Neuronal stem cell (in vitro differentiated cells): ENCODE results near the gene CPVL.
A peak's percentile ranks its signal among the peaks of the same experiment; 100 is the strongest.

ENCODE experiments used
- DNase-seq: peaks from one replicate; pipeline ENCODE4 v3.0.0-alpha.2; 2013; ENCODE audit warnings: low spot score
- H2AFZ ChIP-seq: one replicate; pipeline ENCODE4 v1.6.1; 2013; ENCODE audit warnings: mild to moderate bottlenecking, low read length, inconsistent platforms
- H2AK5ac ChIP-seq: 2 replicates; pipeline ENCODE4 v1.6.1; 2013; ENCODE audit warnings: low read depth, mild to moderate bottlenecking, inconsistent platforms, low read length, moderate library complexity, mixed read lengths
- H2BK120ac ChIP-seq: 2 replicates; pipeline ENCODE4 v1.6.1; 2013; ENCODE audit warnings: low read depth, mild to moderate bottlenecking, inconsistent platforms, low read length, moderate library complexity, mixed read lengths
- H2BK12ac ChIP-seq: one replicate; pipeline ENCODE4 v1.6.1; 2013; ENCODE audit warnings: low read length, inconsistent platforms
- H2BK15ac ChIP-seq: 2 replicates; pipeline ENCODE4 v1.6.1; 2013; ENCODE audit warnings: mild to moderate bottlenecking, low read length, inconsistent platforms, mixed read lengths
- H2BK5ac ChIP-seq: one replicate; pipeline ENCODE4 v1.6.1; 2013; ENCODE audit warnings: inconsistent platforms, mild to moderate bottlenecking, low read length, moderate library complexity
- H3K14ac ChIP-seq: one replicate; pipeline ENCODE4 v1.6.1; 2013; ENCODE audit warnings: low read length, inconsistent platforms
- H3K18ac ChIP-seq: 2 replicates; pipeline ENCODE4 v1.6.1; 2013; ENCODE audit warnings: low read length, inconsistent platforms
- H3K23ac ChIP-seq: 2 replicates; pipeline ENCODE4 v1.6.1; 2013; ENCODE audit warnings: low read depth, mild to moderate bottlenecking, mixed read lengths, low read length, inconsistent platforms; ENCODE audit not compliant: poor library complexity
- H3K27ac ChIP-seq: replicated peaks from 3 replicates; pipeline ENCODE4 v1.5.1; 2013; ENCODE audit warnings: low read length, inconsistent platforms
- H3K27me3 ChIP-seq, 3 experiments: 2 replicates each; pipeline ENCODE4 v1.6.1; 2013; ENCODE audit warnings: low read length in 3 of 3, mild to moderate bottlenecking in 2 of 3, inconsistent platforms in 1 of 3, low read depth in 1 of 3, mixed read lengths in 1 of 3, moderate library complexity in 1 of 3; ENCODE audit not compliant: control insufficient read depth in 3 of 3, insufficient read depth in 3 of 3
- H3K36me3 ChIP-seq, 2 donors: replicated peaks in 1 of 2; 2 replicates each; pipeline ENCODE4 v1.6.1; 2013; ENCODE audit warnings: low read length in 2 of 2; ENCODE audit not compliant: control insufficient read depth in 2 of 2, insufficient read depth in 2 of 2
- H3K4ac ChIP-seq: 2 replicates; pipeline ENCODE4 v1.6.1; 2013; ENCODE audit warnings: inconsistent platforms, mild to moderate bottlenecking, low read length, moderate library complexity
- H3K4me1 ChIP-seq, 2 donors: 1 replicate in 1 of 2; 2 replicates in 1 of 2; pipeline ENCODE4 v1.6.1; 2013; ENCODE audit warnings: low read length in 2 of 2, low read depth in 1 of 2; ENCODE audit not compliant: control insufficient read depth in 2 of 2, insufficient read depth in 1 of 2
- H3K4me2 ChIP-seq: one replicate; pipeline ENCODE4 v1.6.1; 2013; ENCODE audit warnings: mild to moderate bottlenecking, low read length, inconsistent platforms; ENCODE audit not compliant: insufficient read depth, poor library complexity, severe bottlenecking
- H3K4me3 ChIP-seq, 2 donors: 2 replicates each; pipeline ENCODE4 v1.5.1; 2013; ENCODE audit warnings: low read length in 2 of 2, mild to moderate bottlenecking in 2 of 2, inconsistent platforms in 1 of 2, moderate library complexity in 1 of 2
- H3K79me1 ChIP-seq: one replicate; pipeline ENCODE4 v1.6.1; 2013; ENCODE audit warnings: low read depth, mild to moderate bottlenecking, inconsistent platforms, low read length, moderate library complexity
- H3K9ac ChIP-seq: one replicate; pipeline ENCODE4 v1.6.1; 2013; ENCODE audit warnings: mild to moderate bottlenecking, low read depth, low read length, inconsistent platforms; ENCODE audit not compliant: poor library complexity
- H3K9me3 ChIP-seq, 2 donors: replicated peaks in 1 of 2; 2 replicates each; pipeline versions ENCODE3 to v1.6.1; 2013; ENCODE audit warnings: low read length in 2 of 2, mild to moderate bottlenecking in 2 of 2, inconsistent platforms in 1 of 2, low read depth in 1 of 2, mixed read lengths in 1 of 2, moderate library complexity in 1 of 2; ENCODE audit not compliant: control insufficient read depth in 2 of 2, insufficient read depth in 1 of 2
- H4K8ac ChIP-seq: one replicate; pipeline ENCODE4 v1.6.1; 2013; ENCODE audit warnings: low read depth, mild to moderate bottlenecking, inconsistent platforms, low read length, moderate library complexity
- H4K91ac ChIP-seq: one replicate; pipeline ENCODE4 v1.6.1; 2013; ENCODE audit warnings: low read length, low read depth, mild to moderate bottlenecking, inconsistent platforms; ENCODE audit not compliant: poor library complexity
- WGBS, 2 donors: extraction: QIAGEN DNeasy Blood & Tissue Kit; methylation state at CpG; one replicate each; pipeline ENCODE4 v1.1.7; 2013; ENCODE audit warnings: missing lambda C conversion rate in 2 of 2, mixed read lengths in 1 of 2; ENCODE audit not compliant: insufficient read length in 2 of 2, insufficient replicate concordance in 1 of 2; ENCODE audit errors: extremely low coverage in 2 of 2; 5-methylcytosine and 5-hydroxymethylcytosine counted together

CPVL gene

DNA sequence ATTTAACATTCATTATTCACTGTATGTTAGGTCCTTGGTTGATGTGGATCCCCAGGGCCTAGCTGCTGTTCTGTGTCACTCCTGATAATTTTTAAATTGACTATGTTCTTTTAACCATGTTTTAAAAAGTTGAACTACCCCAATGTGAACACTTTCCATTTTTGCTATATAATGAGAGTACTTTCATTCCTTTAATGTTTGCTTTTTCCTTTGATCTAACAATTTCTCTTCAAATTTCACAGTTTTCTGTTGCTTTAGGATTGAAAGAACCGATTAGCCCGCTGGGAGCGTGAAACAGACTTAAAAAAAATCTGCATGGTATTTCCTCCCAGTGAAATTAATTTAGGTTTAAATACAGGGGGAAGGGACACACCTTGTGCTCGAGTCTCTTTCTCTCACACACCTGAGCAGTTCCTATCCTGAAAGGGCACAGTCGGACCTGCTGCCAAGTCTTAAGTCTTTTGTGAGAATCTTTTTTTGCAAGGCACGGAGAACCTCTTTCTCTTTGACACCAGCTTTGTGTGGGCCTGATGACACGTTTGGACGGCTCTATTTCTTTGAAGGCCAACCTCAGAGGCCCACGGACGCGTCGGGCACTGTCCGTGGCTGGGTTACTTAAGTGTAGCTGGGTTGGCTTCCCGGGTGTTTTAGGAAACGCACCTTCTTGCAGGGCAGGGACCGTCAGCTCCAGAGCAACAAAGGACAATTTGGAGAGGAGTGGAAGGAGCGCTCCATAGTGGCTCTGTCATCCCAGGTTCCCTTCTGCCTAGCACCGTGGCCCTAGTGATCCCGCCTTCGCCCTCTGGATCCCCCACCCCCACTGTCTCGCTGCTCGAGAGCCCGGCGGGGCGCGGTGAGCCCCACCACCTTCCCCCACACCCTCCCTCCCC, 47.2 kb upstream of the CPVL start:
- Histone ChIP-seq H2BK120ac (peak overlapping the region; percentile 40), H3K79me1 (no peaks in the 10 kb centered on the region), H2AFZ (peak overlapping the region; percentile 98), H2BK5ac (no peak overlapping the region), H3K9ac (no peak overlapping the region), H4K91ac (no peak overlapping the region), H3K18ac (peak overlapping the region; percentile 24), H3K23ac (no peak overlapping the region), H3K14ac (no peak overlapping the region), H2AK5ac (no peak overlapping the region), H3K9me3 (no peaks in the 10 kb centered on the region), H4K8ac (no peak overlapping the region), H3K27ac (no peak overlapping the region), H3K4ac (no peak overlapping the region), H3K27me3 (peaks cover 0 to 83% (median 27%) of the 10 kb centered on the region in 3 experiments), H3K4me1 (peaks cover 0 to 6% of the 10 kb centered on the region in 2 donors), H3K4me3 (peak overlapping the region; percentile 21 to 74), H2BK12ac (no peak overlapping the region), H3K36me3 (no peaks in the 10 kb centered on the region), H3K4me2 (peak overlapping the region; percentile 99), H2BK15ac (no peak overlapping the region)
- DNase-seq: peak; percentile 11
- WGBS, 2 donors: no CpG with 5 or more reads among the region's 26 CpGs

GRCh38 chr7:29192811-29193210, 46.5 kb upstream of the CPVL start:
- H3K4ac ChIP-seq: no peak overlapping the region
- no peaks in the 10 kb centered on the region for H3K79me1 ChIP-seq
- H3K9ac ChIP-seq: no peak overlapping the region
- H2BK120ac ChIP-seq: no peak overlapping the region
- no CpG with 5 or more reads among the region's 8 CpGs for WGBS, 2 donors
- no peak overlapping the region for H2BK5ac ChIP-seq
- DNase-seq: no peak
- no peak overlapping the region for H4K8ac ChIP-seq
- no peak overlapping the region for H3K14ac ChIP-seq
- no peak overlapping the region for H3K27ac ChIP-seq
- H3K4me1 ChIP-seq: peaks cover 0 to 6% of the 10 kb centered on the region in 2 donors
- no peak overlapping the region for H2BK12ac ChIP-seq
- no peak overlapping the region for H3K23ac ChIP-seq
- no peak overlapping the region for H3K4me3 ChIP-seq
- no peak overlapping the region for H2AFZ ChIP-seq
- H4K91ac ChIP-seq: no peak overlapping the region
- H3K18ac ChIP-seq: no peak overlapping the region
- H3K4me2 ChIP-seq: no peak overlapping the region
- H2AK5ac ChIP-seq: no peak overlapping the region
- H3K27me3 ChIP-seq: peaks cover 0 to 79% (median 27%) of the 10 kb centered on the region in 3 experiments
- no peak overlapping the region for H2BK15ac ChIP-seq
- no peaks in the 10 kb centered on the region for H3K36me3 ChIP-seq
- no peaks in the 10 kb centered on the region for H3K9me3 ChIP-seq

- Histone ChIP-seq H2AFZ (no peak overlapping the region), H4K91ac (no peak overlapping the region), H3K27me3 (peaks cover 0 to 74% (median 27%) of the 10 kb centered on the region in 3 experiments), H3K14ac (no peak overlapping the region), H3K4me2 (no peak overlapping the region), H3K27ac (no peak overlapping the region), H3K36me3 (no peaks in the 10 kb centered on the region), H2BK15ac (no peak overlapping the region), H3K9ac (no peak overlapping the region), H3K79me1 (no peaks in the 10 kb centered on the region), H2AK5ac (no peak overlapping the region), H3K4ac (no peak overlapping the region), H2BK5ac (no peak overlapping the region), H2BK120ac (no peak overlapping the region), H4K8ac (no peak overlapping the region), H2BK12ac (no peak overlapping the region), H3K9me3 (no peaks in the 10 kb centered on the region), H3K23ac (no peak overlapping the region), H3K4me1 (peaks cover 0 to 6% of the 10 kb centered on the region in 2 donors), H3K18ac (no peak overlapping the region), H3K4me3 (no peak overlapping the region)
- no peak for DNase-seq
- no CpG with 5 or more reads among the region's 1 CpG for WGBS, 2 donors
These were observed 46.0 kb upstream of the CPVL start for GRCh38 chr7:29192323-29192722.

DNA sequence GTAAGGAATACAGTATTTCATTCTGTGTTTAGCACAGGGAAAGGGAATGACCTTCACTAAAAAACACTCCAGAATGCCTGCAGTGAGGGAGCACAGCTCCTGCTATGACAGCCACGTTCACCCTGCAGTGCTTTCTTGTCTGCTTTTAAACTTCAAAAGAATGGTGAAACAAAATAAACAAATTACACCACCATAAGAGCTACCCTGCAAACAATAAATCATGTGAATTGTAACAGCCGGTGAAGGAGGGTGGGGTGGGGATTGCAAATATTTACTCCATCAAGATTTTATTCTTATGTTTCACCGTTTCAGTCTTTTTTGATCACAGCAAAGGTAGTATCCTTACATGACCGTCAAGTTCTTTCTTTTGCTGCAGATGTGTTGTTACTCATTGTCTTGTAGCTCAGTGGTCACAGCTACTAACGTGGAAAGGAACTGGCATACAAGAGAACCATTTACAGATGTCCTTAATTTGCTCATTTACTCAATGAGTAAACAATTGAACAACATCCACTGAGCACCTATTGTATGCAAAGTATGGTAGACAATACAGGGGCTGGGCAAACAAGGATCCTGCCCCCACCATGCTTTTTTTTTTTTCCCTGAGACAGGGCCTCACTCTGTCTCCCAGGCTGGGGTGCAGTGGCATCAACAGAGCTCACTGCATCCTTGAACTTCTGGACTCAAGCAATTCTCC, 44.2 kb upstream of the CPVL start:
- H3K79me1 ChIP-seq: no peaks in the 10 kb centered on the region

More for the DNA sequence above, 44.2 kb upstream of the CPVL start:
- H2BK120ac ChIP-seq: no peak overlapping the region
- H3K4ac ChIP-seq: no peak overlapping the region
- no peak overlapping the region for H3K23ac ChIP-seq
- no peak for DNase-seq
- no peak overlapping the region for H3K18ac ChIP-seq
- H2BK15ac ChIP-seq: no peak overlapping the region
- no peaks in the 10 kb centered on the region for H3K9me3 ChIP-seq
- no peak overlapping the region for H3K4me2 ChIP-seq
- no peak overlapping the region for H4K91ac ChIP-seq
- no peak overlapping the region for H4K8ac ChIP-seq
- no peak overlapping the region for H2AK5ac ChIP-seq
- no peak overlapping the region for H3K14ac ChIP-seq
- no peak overlapping the region for H3K9ac ChIP-seq
- peaks cover 0 to 6% of the 10 kb centered on the region in 2 donors for H3K4me1 ChIP-seq
- H3K4me3 ChIP-seq: no peak overlapping the region
- H2AFZ ChIP-seq: no peak overlapping the region
- peaks cover 0 to 55% (median 19%) of the 10 kb centered on the region in 3 experiments for H3K27me3 ChIP-seq
- no peaks in the 10 kb centered on the region for H3K36me3 ChIP-seq
- H2BK12ac ChIP-seq: no peak overlapping the region
- H3K27ac ChIP-seq: no peak overlapping the region
- no CpG with 5 or more reads among the region's 5 CpGs for WGBS, 2 donors
- H2BK5ac ChIP-seq: no peak overlapping the region
